OCI-LY3 (cell line): Measurements from ENCODE around the gene MTCP1.

ENCODE experiments used
- H2AFZ ChIP-seq: fragments of 200-600, 300-600 bp; shearing (Covaris generic); 2 replicates; pipeline ENCODE4 v1.6.0; 2014; ENCODE audit warnings: antibody characterized with exemption, low read depth, low read length
- H3K27ac ChIP-seq: fragments of 200-600, 300-600 bp; sonication (generic); 2 replicates; pipeline ENCODE4 v1.5.1; 2014; ENCODE audit warnings: mild to moderate bottlenecking, low read length, moderate library complexity, mixed read lengths
- H3K27me3 ChIP-seq: fragments of 200-600, 300-600 bp; sonication (generic); 2 replicates; pipeline ENCODE4 v1.6.1; 2014; ENCODE audit warnings: low read depth, low read length, mixed read lengths
- H3K36me3 ChIP-seq: fragments of 200-600, 300-600 bp; sonication (generic); replicated peaks from 2 replicates; pipeline ENCODE3; 2014; ENCODE audit warnings: low read depth, low read length, mixed read lengths
- H3K4me1 ChIP-seq: fragments of 300-600, 200-600 bp; sonication (generic); 2 replicates; pipeline ENCODE4 v1.6.1; 2014; ENCODE audit warnings: low read length, mixed read lengths
- H3K4me2 ChIP-seq: fragments of 200-600, 300-600 bp; sonication (generic); 2 replicates; pipeline ENCODE4 v1.6.1; 2014; ENCODE audit warnings: low read length, mixed read lengths
- H3K4me3 ChIP-seq: fragments of 300-600, 200-600 bp; sonication (generic); 2 replicates; pipeline ENCODE4 v1.5.1; 2014; ENCODE audit warnings: antibody characterized with exemption, mild to moderate bottlenecking, low read length, moderate library complexity
- H3K79me2 ChIP-seq: fragments of 300-600, 200-600 bp; shearing (Covaris generic); 2 replicates; pipeline ENCODE4 v1.6.1; 2014; ENCODE audit warnings: mild to moderate bottlenecking, low read length, mixed read lengths
- H3K9ac ChIP-seq: fragments of 300-600, 200-600 bp; shearing (Covaris generic); 2 replicates; pipeline ENCODE4 v1.6.0; 2014; ENCODE audit warnings: mild to moderate bottlenecking, low read length, moderate library complexity
- H3K9me3 ChIP-seq: fragments of 200-600, 300-600 bp; shearing (Covaris generic); 2 replicates; pipeline ENCODE4 v1.6.1; 2014; ENCODE audit warnings: low read length, mixed read lengths; ENCODE audit not compliant: insufficient read depth
- H4K20me1 ChIP-seq: fragments of 200-600, 300-600 bp; sonication (generic); 2 replicates; pipeline ENCODE4 v1.6.1; 2016; ENCODE audit warnings: low read length, mixed read lengths; ENCODE audit not compliant: insufficient read depth
- CTCF ChIP-seq: fragments of 200-600, 300-600 bp; sonication (generic); IDR thresholded peaks from 2 replicates; pipeline ENCODE4 v1.5.1; 2014; ENCODE audit warnings: antibody characterized with exemption, low read length, low read depth
- EZH2phosphoT487 ChIP-seq: fragments of 200-600 bp; shearing (Covaris generic); IDR thresholded peaks from 2 replicates; pipeline ENCODE4 v1.6.1; 2018; ENCODE audit warnings: antibody characterized with exemption, mixed run types, low read depth

MTCP1 gene

GRCh38 chrX:155028129-155028528, 42.8 kb downstream of the MTCP1 start:
- no peaks in the 10 kb centered on the region for H3K9me3 ChIP-seq
- peak overlapping the region; percentile 97 for H3K4me3 ChIP-seq
- H3K27ac ChIP-seq, result peak overlapping the region; percentile 84
- H3K4me2 ChIP-seq, result peak overlapping the region; percentile 92
- no peak overlapping the region for H2AFZ ChIP-seq
- no peaks in the 10 kb centered on the region for H3K27me3 ChIP-seq
- H3K9ac ChIP-seq, result peak overlapping the region; percentile 95
- peaks cover 40% of the 10 kb centered on the region for H3K79me2 ChIP-seq
- H3K4me1 ChIP-seq, result peaks cover 8% of the 10 kb centered on the region
- TF ChIP-seq EZH2phosphoT487, result no peak
- TF ChIP-seq CTCF, result peak; percentile 20; the same call in 1 of the 2 replicates
- no peaks in the 10 kb centered on the region for H4K20me1 ChIP-seq
- no peaks in the 10 kb centered on the region for H3K36me3 ChIP-seq

- Histone ChIP-seq H3K27me3 (no peaks in the 10 kb centered on the region), H3K27ac (peak overlapping the region; percentile 84), H3K4me2 (peak overlapping the region; percentile 92), H3K79me2 (peaks cover 40% of the 10 kb centered on the region), H3K9me3 (no peaks in the 10 kb centered on the region), H2AFZ (peak overlapping the region; percentile 78), H3K9ac (peak overlapping the region; percentile 95), H3K36me3 (no peaks in the 10 kb centered on the region), H4K20me1 (no peaks in the 10 kb centered on the region), H3K4me3 (peak overlapping the region; percentile 97), H3K4me1 (peaks cover 8% of the 10 kb centered on the region)
- TF ChIP-seq EZH2phosphoT487, result no peak
- TF ChIP-seq CTCF, result no peak
Measured at GRCh38 chrX:155027509-155028066, 43.3 kb downstream of the MTCP1 start.

- Histone ChIP-seq H3K79me2 (peaks cover 40% of the 10 kb centered on the region), H3K4me1 (peaks cover 8% of the 10 kb centered on the region), H3K36me3 (no peaks in the 10 kb centered on the region), H3K27ac (peak within 1 kb of the TSS; percentile 84), H3K4me2 (peak within 1 kb of the TSS; percentile 92), H3K4me3 (peak within 1 kb of the TSS; percentile 97), H3K27me3 (no peaks in the 10 kb centered on the region), H3K9ac (peak within 1 kb of the TSS; percentile 95), H3K9me3 (no peaks in the 10 kb centered on the region), H4K20me1 (no peaks in the 10 kb centered on the region), H2AFZ (peak within 1 kb of the TSS; percentile 86)
- TF ChIP-seq EZH2phosphoT487, result no peak
- no peak for TF ChIP-seq CTCF
Measured at GRCh38 chrX:155026727-155027508, 44.0 kb downstream of the MTCP1 start, which contains the start of gene FUNDC2. Gene FUNDC2, plus strand, starts transcription at chrX:155026844. Its CDS starts 95 bp downstream, at chrX:155026939.

GRCh38 chrX:155026420-155026726, 44.6 kb downstream of the MTCP1 start:
- Histone ChIP-seq H3K36me3 (no peaks in the 10 kb centered on the region), H4K20me1 (no peaks in the 10 kb centered on the region), H3K9me3 (no peaks in the 10 kb centered on the region), H3K4me1 (peaks cover 8% of the 10 kb centered on the region), H2AFZ (peak overlapping the region; percentile 86), H3K4me2 (peak overlapping the region; percentile 65), H3K79me2 (peaks cover 36% of the 10 kb centered on the region), H3K4me3 (peak overlapping the region; percentile 97), H3K9ac (peak overlapping the region; percentile 87), H3K27me3 (no peaks in the 10 kb centered on the region), H3K27ac (peak overlapping the region; percentile 84)
- no peak for TF ChIP-seq CTCF
- no peak for TF ChIP-seq EZH2phosphoT487
